Measurements from ENCODE around the gene ZNF267. TPM values are rescaled to one million over a fixed set of nuclear protein-coding genes. Genes with fewer than 3 reads are reported as not detected.

ZNF267 gene
- total and polyA plus RNA-seq, 2 of the 8 experiments (the other 6 are each of a cell fraction or from before 2014, with no cell fraction given), result 5.5 to 28.3 TPM

DNA sequence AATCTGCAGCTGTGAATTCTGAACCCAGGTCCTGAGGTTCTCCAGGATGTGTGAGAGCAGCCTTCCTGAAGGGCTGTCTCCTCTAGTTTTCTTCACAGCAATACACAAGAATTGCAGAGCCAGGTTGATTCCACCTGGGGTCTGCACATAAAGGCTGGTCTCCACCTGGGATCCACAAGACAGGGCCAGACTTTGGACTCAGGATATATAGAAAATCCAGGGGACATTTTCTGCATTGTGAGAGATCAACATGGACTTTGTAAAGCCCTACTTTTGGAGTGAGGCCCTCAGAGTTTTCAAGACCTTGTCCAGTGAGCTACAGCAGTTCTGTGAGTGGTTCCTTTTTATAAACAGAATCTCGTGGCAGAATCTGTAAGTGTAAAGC, 6.3 kb downstream of the ZNF267 start:
- Histone ChIP-seq H3K23ac (ENCODE audit: insufficient read length) (no peak overlapping the region), H3K56ac (replicated peaks; ENCODE audit: insufficient read length, low read depth, low read length) (no peak overlapping the region), H3K4me2 (ENCODE audit: insufficient read depth in 1 of 2, low read depth in 2 of 2, low read length in 2 of 2) (no peak overlapping the region), H4K8ac (ENCODE audit: extremely low read depth, insufficient read depth, low read length) (no peak overlapping the region), H2BK120ac (replicated peaks; ENCODE audit: low read depth, low read length) (no peak overlapping the region), H3K36me3 (ENCODE audit: control insufficient read depth in 2 of 4, insufficient read depth in 4 of 4, low read length in 3 of 4) (peaks cover 0 to 5% (median under 1%) of the 10 kb centered on the region in 4 experiments; a peak in 6 of 8 replicates), H4K20me1 (replicated peaks in 1 of 2; ENCODE audit: control insufficient read depth in 1 of 2, insufficient read depth in 2 of 2, low read length in 2 of 2) (peaks cover 0 to 7% of the 10 kb centered on the region in 2 experiments), H3K9me3 (ENCODE audit: insufficient read depth in 2 of 2, low read depth in 1 of 2, low read length in 1 of 2) (no peaks in the 10 kb centered on the region), H4K5ac (ENCODE audit: insufficient read length, low read depth, low read length) (no peak overlapping the region), H4K91ac (replicated peaks; ENCODE audit: insufficient read length, low read length) (no peak overlapping the region), H2AK5ac (ENCODE audit: low read depth, low read length) (no peak overlapping the region), H3K14ac (ENCODE audit: insufficient read length) (no peak overlapping the region), H3K79me1 (ENCODE audit: low read depth, low read length) (peaks cover 16% of the 10 kb centered on the region), H3K27ac (ENCODE audit: low read depth, low read length) (no peak overlapping the region; the same call in 1 of the 2 replicates), H2BK12ac (ENCODE audit: low read depth, low read length) (no peak overlapping the region), H3K9ac (replicated peaks in 1 of 4; ENCODE audit: extremely low read depth in 1 of 4, low read depth in 3 of 4, low read length in 3 of 4) (no peak overlapping the region), H3K23me2 (ENCODE audit: low read depth, low read length) (no peaks in the 10 kb centered on the region), H3K27me3 (replicated peaks in 1 of 4; ENCODE audit: control insufficient read depth in 3 of 4, extremely low read depth in 1 of 4, insufficient read depth in 3 of 4, low read length in 3 of 4) (no peaks in the 10 kb centered on the region), H2AFZ (ENCODE audit: low read length) (no peak overlapping the region), H3K4me3 (ENCODE audit: extremely low read depth in 1 of 4, insufficient read depth in 2 of 4, low read depth in 3 of 4, low read length in 4 of 4) (no peak overlapping the region), H3K18ac (ENCODE audit: extremely low read depth, low read length) (no peak overlapping the region), H2BK5ac (ENCODE audit: low read depth, low read length) (no peak overlapping the region; the same call in 1 of the 2 replicates), H3K4ac (replicated peaks; ENCODE audit: insufficient read length, low read depth, low read length) (no peak overlapping the region), H3K79me2 (ENCODE audit: control insufficient read depth in 1 of 2, insufficient read depth in 2 of 2, low read length in 2 of 2) (peaks cover 23 to 95% of the 10 kb centered on the region in 2 experiments), H2BK20ac (ENCODE audit: low read length) (no peak overlapping the region), H2BK15ac (ENCODE audit: low read length) (no peak overlapping the region), H3K4me1 (replicated peaks in 1 of 4; ENCODE audit: control insufficient read depth in 3 of 4, insufficient read depth in 4 of 4, low read length in 3 of 4) (peaks cover 0 to 3% (median 0%) of the 10 kb centered on the region in 4 experiments; a peak in 2 of 7 replicates)
- FAIRE-seq (no peak), DNase-seq (ENCODE audit: low read depth in 1 of 2, low spot score in 2 of 2) (no peak)
- 100% methylated on average over 1 of the region's 1 CpG; no CpG with 5 or more reads in 1 of the 2 experiments for WGBS, 2 experiments (ENCODE audit: extremely low coverage in 1 of 2, insufficient coverage in 1 of 2, insufficient read length in 1 of 2, insufficient replicate concordance in 2 of 2, low coverage in 1 of 2, low lambda C conversion rate in 2 of 2, missing lambda C conversion rate in 1 of 2)
- ChIA-PET POLR2A (ENCODE audit: partially characterized antibody) (no interaction called here), CTCF (ENCODE audit: partially characterized antibody) (interaction anchor here (1.3 kb wide), 1 partner anchor 167 kb away, joined by 3 read pairs; a partner anchor contains a TSS)
- TF ChIP-seq POLR2AphosphoS5 (IDR thresholded peaks at IDR 0.05; ENCODE audit: low read depth, low read length) (no peak), CHD2 (IDR thresholded peaks at IDR 0.05; ENCODE audit: low read length) (no peak), GABPA (IDR thresholded peaks at IDR 0.05; ENCODE audit: borderline replicate concordance, insufficient read depth, low read length) (no peak), EGR1 (IDR thresholded peaks at IDR 0.05; ENCODE audit: borderline replicate concordance, low read depth, low read length) (no peak), SIX5 (IDR thresholded peaks at IDR 0.05; ENCODE audit: low read depth, low read length) (no peak), TEAD4 (IDR thresholded peaks at IDR 0.05; ENCODE audit: low read depth, low read length) (no peak), CBX5 (IDR thresholded peaks at IDR 0.05; ENCODE audit: low read depth, low read length) (no peak), CREB1 (IDR thresholded peaks at IDR 0.05) (no peak), JUN (IDR thresholded peaks at IDR 0.05; ENCODE audit: low read depth, low read length) (no peak), GTF2F1 (IDR thresholded peaks at IDR 0.05; ENCODE audit: borderline replicate concordance, low read depth, low read length) (no peak), PHF8 (conservative IDR thresholded peaks at IDR 0.05; ENCODE audit: low read depth, low read length) (no peak), POU5F1 (IDR thresholded peaks at IDR 0.05; ENCODE audit: low read depth, low read length) (no peak), YY1 (IDR thresholded peaks at IDR 0.05; ENCODE audit: low read depth, low read length) (no peak)
- TF ChIP-seq, protein P1, sequence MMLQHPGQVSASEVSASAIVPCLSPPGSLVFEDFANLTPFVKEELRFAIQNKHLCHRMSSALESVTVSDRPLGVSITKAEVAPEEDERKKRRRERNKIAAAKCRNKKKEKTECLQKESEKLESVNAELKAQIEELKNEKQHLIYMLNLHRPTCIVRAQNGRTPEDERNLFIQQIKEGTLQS (IDR thresholded peaks at IDR 0.05; ENCODE audit: insufficient read depth, low read depth, low read length), result no peak
